ENCODE measurements around the gene WT1.

Gene WT1

GRCh38 chr11:32417806-32418205, 17.5 kb downstream of the WT1 start:
- no peak overlapping the region for H3K4me2 ChIP-seq (ENCODE audit: low read length)
- no peak overlapping the region for H3K4me3 ChIP-seq (ENCODE audit: low read length)
- no peaks in the 10 kb centered on the region for H3K9me3 ChIP-seq (ENCODE audit: control insufficient read depth, insufficient read depth, low read length)
- no peak for TF ChIP-seq CTCF (IDR thresholded peaks at IDR 0.05; ENCODE audit: low read depth, low read length, poor library complexity, severe bottlenecking)
- no peak for TF ChIP-seq EZH2phosphoT487 (IDR thresholded peaks at IDR 0.05; ENCODE audit: borderline replicate concordance, low read length)
- no peaks in the 10 kb centered on the region for H4K20me1 ChIP-seq (ENCODE audit: control insufficient read depth, insufficient read depth, low read depth, low read length)
- no peak overlapping the region for H3K27ac ChIP-seq (ENCODE audit: low read depth, low read length)
- no peaks in the 10 kb centered on the region for H3K36me3 ChIP-seq (ENCODE audit: control insufficient read depth, low read length)
- H3K9me2 ChIP-seq (replicated peaks; ENCODE audit: control insufficient read depth, low read length): no peaks in the 10 kb centered on the region
- no peaks in the 10 kb centered on the region for H3F3A ChIP-seq (ENCODE audit: control insufficient read depth, insufficient read depth)
- peaks cover 6% of the 10 kb centered on the region; the same call in 1 of the 2 replicates for H3K27me3 ChIP-seq (ENCODE audit: control insufficient read depth, low read length)
- no peaks in the 10 kb centered on the region for H3K79me2 ChIP-seq (ENCODE audit: control insufficient read depth, low read length)
- peaks cover 27% of the 10 kb centered on the region for H3K4me1 ChIP-seq (ENCODE audit: control insufficient read depth, low read length)

GRCh38 chr11:32416301-32416700, 19.0 kb downstream of the WT1 start:
- Histone ChIP-seq H4K20me1 (ENCODE audit: control insufficient read depth, insufficient read depth, low read depth, low read length) (no peaks in the 10 kb centered on the region), H3K9me3 (ENCODE audit: control insufficient read depth, insufficient read depth, low read length) (no peaks in the 10 kb centered on the region), H3K4me3 (ENCODE audit: low read length) (no peak overlapping the region), H3K27ac (ENCODE audit: low read depth, low read length) (no peak overlapping the region), H3K4me2 (ENCODE audit: low read length) (no peak overlapping the region), H3K27me3 (ENCODE audit: control insufficient read depth, low read length) (peaks cover 6% of the 10 kb centered on the region; the same call in 1 of the 2 replicates), H3K4me1 (ENCODE audit: control insufficient read depth, low read length) (peaks cover 18% of the 10 kb centered on the region), H3F3A (ENCODE audit: control insufficient read depth, insufficient read depth) (no peaks in the 10 kb centered on the region), H3K79me2 (ENCODE audit: control insufficient read depth, low read length) (no peaks in the 10 kb centered on the region), H3K36me3 (ENCODE audit: control insufficient read depth, low read length) (no peaks in the 10 kb centered on the region), H3K9me2 (replicated peaks; ENCODE audit: control insufficient read depth, low read length) (no peaks in the 10 kb centered on the region)
- TF ChIP-seq CTCF (IDR thresholded peaks at IDR 0.05; ENCODE audit: low read depth, low read length, poor library complexity, severe bottlenecking): no peak
- no peak for TF ChIP-seq EZH2phosphoT487 (IDR thresholded peaks at IDR 0.05; ENCODE audit: borderline replicate concordance, low read length)

- H3K4me1 ChIP-seq (ENCODE audit: control insufficient read depth, low read length): peaks cover 6% of the 10 kb centered on the region; the same call in 1 of the 2 replicates
These were observed 20.4 kb downstream of the WT1 start for GRCh38 chr11:32414925-32415324.

More at GRCh38 chr11:32414925-32415324, 20.4 kb downstream of the WT1 start:
- Histone ChIP-seq H3K9me2 (replicated peaks; ENCODE audit: control insufficient read depth, low read length) (no peaks in the 10 kb centered on the region), H3K4me3 (ENCODE audit: low read length) (no peak overlapping the region), H4K20me1 (ENCODE audit: control insufficient read depth, insufficient read depth, low read depth, low read length) (no peaks in the 10 kb centered on the region), H3K27me3 (ENCODE audit: control insufficient read depth, low read length) (peaks cover 6% of the 10 kb centered on the region; the same call in 1 of the 2 replicates), H3F3A (ENCODE audit: control insufficient read depth, insufficient read depth) (no peaks in the 10 kb centered on the region), H3K36me3 (ENCODE audit: control insufficient read depth, low read length) (no peaks in the 10 kb centered on the region), H3K9me3 (ENCODE audit: control insufficient read depth, insufficient read depth, low read length) (no peaks in the 10 kb centered on the region), H3K4me2 (ENCODE audit: low read length) (no peak overlapping the region), H3K79me2 (ENCODE audit: control insufficient read depth, low read length) (no peaks in the 10 kb centered on the region), H3K27ac (ENCODE audit: low read depth, low read length) (no peak overlapping the region)
- TF ChIP-seq EZH2phosphoT487 (IDR thresholded peaks at IDR 0.05; ENCODE audit: borderline replicate concordance, low read length): no peak
- TF ChIP-seq CTCF (IDR thresholded peaks at IDR 0.05; ENCODE audit: low read depth, low read length, poor library complexity, severe bottlenecking): no peak

Data from DOHH2 (cell line).